PFSK-1 (cell line): ENCODE results near the gene HECTD1.

Experiments used
- POLR2AphosphoS5 ChIP-seq: IDR thresholded peaks from 2 replicates; pipeline ENCODE4 v1.6.1; 2012; ENCODE audit warnings: low read depth, mild to moderate bottlenecking, control low read depth, low read length, moderate library complexity
- TAF1 ChIP-seq: IDR thresholded peaks from 2 replicates; pipeline ENCODE4 v1.6.1; 2012; ENCODE audit warnings: low read length, control low read depth, borderline replicate concordance; ENCODE audit not compliant: insufficient read depth
- TF ChIP-seq, protein P1 (sequence below), 2 experiments: IDR thresholded peaks; 2 replicates each; pipeline versions ENCODE4 v1.6.1 to v1.8.0; 2011 to 2012; ENCODE audit warnings: low read depth in 2 of 2, low read length in 2 of 2, control low read depth in 1 of 2, inconsistent platforms in 1 of 2, mild to moderate bottlenecking in 1 of 2, moderate library complexity in 1 of 2; ENCODE audit not compliant: insufficient read depth in 1 of 2

GRCh38 chr14:31174433-31174832, 33.2 kb downstream of the HECTD1 start:
- TF ChIP-seq POLR2AphosphoS5 (no peak), TAF1 (no peak)
- TF ChIP-seq, protein P1, sequence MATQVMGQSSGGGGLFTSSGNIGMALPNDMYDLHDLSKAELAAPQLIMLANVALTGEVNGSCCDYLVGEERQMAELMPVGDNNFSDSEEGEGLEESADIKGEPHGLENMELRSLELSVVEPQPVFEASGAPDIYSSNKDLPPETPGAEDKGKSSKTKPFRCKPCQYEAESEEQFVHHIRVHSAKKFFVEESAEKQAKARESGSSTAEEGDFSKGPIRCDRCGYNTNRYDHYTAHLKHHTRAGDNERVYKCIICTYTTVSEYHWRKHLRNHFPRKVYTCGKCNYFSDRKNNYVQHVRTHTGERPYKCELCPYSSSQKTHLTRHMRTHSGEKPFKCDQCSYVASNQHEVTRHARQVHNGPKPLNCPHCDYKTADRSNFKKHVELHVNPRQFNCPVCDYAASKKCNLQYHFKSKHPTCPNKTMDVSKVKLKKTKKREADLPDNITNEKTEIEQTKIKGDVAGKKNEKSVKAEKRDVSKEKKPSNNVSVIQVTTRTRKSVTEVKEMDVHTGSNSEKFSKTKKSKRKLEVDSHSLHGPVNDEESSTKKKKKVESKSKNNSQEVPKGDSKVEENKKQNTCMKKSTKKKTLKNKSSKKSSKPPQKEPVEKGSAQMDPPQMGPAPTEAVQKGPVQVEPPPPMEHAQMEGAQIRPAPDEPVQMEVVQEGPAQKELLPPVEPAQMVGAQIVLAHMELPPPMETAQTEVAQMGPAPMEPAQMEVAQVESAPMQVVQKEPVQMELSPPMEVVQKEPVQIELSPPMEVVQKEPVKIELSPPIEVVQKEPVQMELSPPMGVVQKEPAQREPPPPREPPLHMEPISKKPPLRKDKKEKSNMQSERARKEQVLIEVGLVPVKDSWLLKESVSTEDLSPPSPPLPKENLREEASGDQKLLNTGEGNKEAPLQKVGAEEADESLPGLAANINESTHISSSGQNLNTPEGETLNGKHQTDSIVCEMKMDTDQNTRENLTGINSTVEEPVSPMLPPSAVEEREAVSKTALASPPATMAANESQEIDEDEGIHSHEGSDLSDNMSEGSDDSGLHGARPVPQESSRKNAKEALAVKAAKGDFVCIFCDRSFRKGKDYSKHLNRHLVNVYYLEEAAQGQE (IDR thresholded peaks at IDR 0.05; ENCODE audit: insufficient read depth in 1 of 2, low read depth in 2 of 2, low read length in 2 of 2), result no peak
